Stimulated activated naive CD8-positive, alpha-beta T cell treated with anti-CD3 and anti-CD28 coated beads, Interleukin-15, Interleukin-2, amounts not matched to agents 100 ng/mL and 50 ng/mL, for 24 hours (primary cell): Measurements from ENCODE around the gene MMP17.

Source experiments
- H3K27ac Mint-ChIP-seq: one replicate; pipeline ENCODE4 v1.8.0; 2021; ENCODE audit warnings: mild to moderate bottlenecking, mixed read lengths
- H3K27me3 Mint-ChIP-seq: one replicate; pipeline ENCODE4 v1.8.0; 2021; ENCODE audit warnings: mixed read lengths
- H3K36me3 Mint-ChIP-seq: one replicate; pipeline ENCODE4 v1.8.0; 2021; ENCODE audit warnings: low read depth, mixed read lengths
- H3K4me1 Mint-ChIP-seq: one replicate; pipeline ENCODE4 v1.8.0; 2021; ENCODE audit warnings: low read depth, mixed read lengths
- H3K4me3 Mint-ChIP-seq: one replicate; pipeline ENCODE4 v1.8.0; 2021; ENCODE audit warnings: mild to moderate bottlenecking, mixed read lengths
- H3K9me3 Mint-ChIP-seq: one replicate; pipeline ENCODE4 v1.8.0; 2021; ENCODE audit warnings: mixed read lengths

The MMP17 gene

GRCh38 chr12:131827961-131828534 is at the start of gene MMP17:
MMP17 (plus strand) TSS chr12:131828393; CDS start chr12:131828495, 102 bp downstream.
- no peaks in the 10 kb centered on the region for H3K36me3 Mint-ChIP-seq
- H3K27me3 Mint-ChIP-seq = peaks cover 34% of the 10 kb centered on the region
- no peak within 1 kb of the TSS for H3K27ac Mint-ChIP-seq
- H3K4me3 Mint-ChIP-seq = peak within 1 kb of the TSS; percentile 72
- peaks cover 10% of the 10 kb centered on the region for H3K4me1 Mint-ChIP-seq
- no peaks in the 10 kb centered on the region for H3K9me3 Mint-ChIP-seq

- Mint-ChIP-seq H3K36me3 (peaks cover 57% of the 10 kb centered on the region), H3K27me3 (no peaks in the 10 kb centered on the region), H3K9me3 (no peaks in the 10 kb centered on the region), H3K4me1 (peaks cover 26% of the 10 kb centered on the region), H3K4me3 (no peak overlapping the region), H3K27ac (no peak overlapping the region)
Observed at GRCh38 chr12:131779027-131779426, 49.2 kb upstream of the MMP17 start.

- Mint-ChIP-seq H3K4me3 (no peak overlapping the region), H3K4me1 (peaks cover 6% of the 10 kb centered on the region), H3K27me3 (no peaks in the 10 kb centered on the region), H3K9me3 (no peaks in the 10 kb centered on the region), H3K36me3 (peaks cover 55% of the 10 kb centered on the region), H3K27ac (no peak overlapping the region)
Observed at GRCh38 chr12:131782061-131782460, 46.1 kb upstream of the MMP17 start.

- Mint-ChIP-seq H3K27ac (peak overlapping the region; percentile 2), H3K4me1 (peaks cover 6% of the 10 kb centered on the region), H3K36me3 (peaks cover 59% of the 10 kb centered on the region)
Observed at GRCh38 chr12:131783915-131784541, 44.2 kb upstream of the MMP17 start.

GRCh38 chr12:131784909-131785762 is 43.1 kb upstream of the MMP17 start:
- Mint-ChIP-seq H3K27ac (peak overlapping the region; percentile 28), H3K4me3 (no peak overlapping the region), H3K4me1 (peaks cover 6% of the 10 kb centered on the region), H3K9me3 (no peaks in the 10 kb centered on the region), H3K27me3 (no peaks in the 10 kb centered on the region), H3K36me3 (peaks cover 62% of the 10 kb centered on the region)

More at GRCh38 chr12:131783915-131784541, 44.2 kb upstream of the MMP17 start:
- H3K27me3 Mint-ChIP-seq = no peaks in the 10 kb centered on the region
- H3K4me3 Mint-ChIP-seq = no peak overlapping the region
- no peaks in the 10 kb centered on the region for H3K9me3 Mint-ChIP-seq

GRCh38 chr12:131785763-131786330 is 42.3 kb upstream of the MMP17 start:
- no peaks in the 10 kb centered on the region for H3K27me3 Mint-ChIP-seq
- H3K36me3 Mint-ChIP-seq = peaks cover 64% of the 10 kb centered on the region
- no peaks in the 10 kb centered on the region for H3K9me3 Mint-ChIP-seq
- peaks cover 6% of the 10 kb centered on the region for H3K4me1 Mint-ChIP-seq
- no peak overlapping the region for H3K4me3 Mint-ChIP-seq
- H3K27ac Mint-ChIP-seq = peak overlapping the region; percentile 28

GRCh38 chr12:131786331-131786730 is 41.9 kb upstream of the MMP17 start:
- H3K27ac Mint-ChIP-seq = no peak overlapping the region
- no peak overlapping the region for H3K4me3 Mint-ChIP-seq
- H3K27me3 Mint-ChIP-seq = no peaks in the 10 kb centered on the region
- H3K9me3 Mint-ChIP-seq = no peaks in the 10 kb centered on the region
- peaks cover 6% of the 10 kb centered on the region for H3K4me1 Mint-ChIP-seq
- H3K36me3 Mint-ChIP-seq = peaks cover 68% of the 10 kb centered on the region

GRCh38 chr12:131787143-131787660 is 41.0 kb upstream of the MMP17 start:
- Mint-ChIP-seq H3K4me1 (peaks cover 6% of the 10 kb centered on the region), H3K27me3 (no peaks in the 10 kb centered on the region), H3K4me3 (no peak overlapping the region), H3K9me3 (no peaks in the 10 kb centered on the region), H3K27ac (no peak overlapping the region), H3K36me3 (peaks cover 65% of the 10 kb centered on the region)

- Mint-ChIP-seq H3K27me3 (no peaks in the 10 kb centered on the region), H3K4me1 (peaks cover 6% of the 10 kb centered on the region), H3K4me3 (no peak overlapping the region), H3K36me3 (peaks cover 65% of the 10 kb centered on the region), H3K9me3 (no peaks in the 10 kb centered on the region), H3K27ac (no peak overlapping the region)
Observed at GRCh38 chr12:131788070-131788469, 40.1 kb upstream of the MMP17 start.

GRCh38 chr12:131789638-131790037 is 38.6 kb upstream of the MMP17 start:
- Mint-ChIP-seq H3K27ac (no peak overlapping the region), H3K9me3 (no peaks in the 10 kb centered on the region), H3K27me3 (no peaks in the 10 kb centered on the region), H3K4me1 (no peaks in the 10 kb centered on the region), H3K36me3 (peaks cover 75% of the 10 kb centered on the region), H3K4me3 (no peak overlapping the region)

- peaks cover 65% of the 10 kb centered on the region for H3K36me3 Mint-ChIP-seq
- no peak overlapping the region for H3K4me3 Mint-ChIP-seq
- H3K27ac Mint-ChIP-seq = peak overlapping the region; percentile 33
- H3K27me3 Mint-ChIP-seq = no peaks in the 10 kb centered on the region
- no peaks in the 10 kb centered on the region for H3K4me1 Mint-ChIP-seq
- no peaks in the 10 kb centered on the region for H3K9me3 Mint-ChIP-seq
Observed at GRCh38 chr12:131793243-131794022, 34.8 kb upstream of the MMP17 start.

GRCh38 chr12:131794061-131794460 is 34.1 kb upstream of the MMP17 start:
- Mint-ChIP-seq H3K27ac (peak overlapping the region; percentile 33), H3K4me3 (no peak overlapping the region), H3K4me1 (no peaks in the 10 kb centered on the region), H3K9me3 (no peaks in the 10 kb centered on the region), H3K36me3 (peaks cover 68% of the 10 kb centered on the region), H3K27me3 (no peaks in the 10 kb centered on the region)

- Mint-ChIP-seq H3K27ac (no peak overlapping the region), H3K27me3 (no peaks in the 10 kb centered on the region), H3K4me1 (no peaks in the 10 kb centered on the region), H3K4me3 (no peak overlapping the region), H3K9me3 (no peaks in the 10 kb centered on the region), H3K36me3 (peaks cover 70% of the 10 kb centered on the region)
Observed at GRCh38 chr12:131794573-131794972, 33.6 kb upstream of the MMP17 start.

- Mint-ChIP-seq H3K4me3 (no peak overlapping the region), H3K4me1 (no peaks in the 10 kb centered on the region), H3K27ac (no peak overlapping the region), H3K27me3 (no peaks in the 10 kb centered on the region), H3K36me3 (peaks cover 66% of the 10 kb centered on the region), H3K9me3 (no peaks in the 10 kb centered on the region)
Observed at GRCh38 chr12:131795064-131795463, 33.1 kb upstream of the MMP17 start.
